ENCODE data around the gene COPG1.

DNA sequence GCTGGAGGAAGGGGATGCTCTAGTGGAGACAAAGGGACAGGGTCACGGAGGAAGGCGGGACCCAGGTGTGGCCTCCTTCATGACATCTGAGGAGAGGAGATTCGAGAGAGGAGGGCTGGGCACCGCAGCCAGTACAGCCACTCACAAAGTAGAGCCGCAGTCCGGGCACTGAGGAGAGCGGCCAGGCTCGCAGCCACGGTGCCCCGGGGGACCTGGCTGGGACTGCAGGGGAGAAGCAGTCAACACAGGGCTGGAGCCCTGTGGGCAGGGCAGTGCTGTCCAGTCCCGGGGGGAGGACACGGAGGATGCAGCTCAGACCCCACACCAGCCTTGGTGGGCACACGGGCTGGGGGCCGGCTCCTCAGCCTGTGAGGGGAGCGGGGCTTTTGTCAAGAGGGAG is 69.5 kb downstream of the COPG1 start:
- TF ChIP-seq CTCF (IDR thresholded peaks at IDR 0.05; ENCODE audit: insufficient read depth, low read depth, low read length): no peak
- TF ChIP-seq EZH2 (IDR thresholded peaks at IDR 0.05; ENCODE audit: insufficient read depth, low read length): no peak

All from astrocyte (in vitro differentiated cells and primary cell).